Smooth muscle cell (in vitro differentiated cells): ENCODE results near the gene CD207. TPM values are rescaled to one million over a fixed set of nuclear protein-coding genes. Genes with fewer than 3 reads are reported as not detected.

Source experiments
- DNase-seq: peaks from one replicate; lab custom pipeline; 2025; ENCODE audit not compliant: unreplicated experiment; lab: John Stamatoyannopoulos, UW
- H2AFZ ChIP-seq: fragments of 200-600 bp; sonication (generic); 2 replicates; pipeline ENCODE4 v1.6.0; 2016; ENCODE audit warnings: antibody characterized with exemption, low read depth, mild to moderate bottlenecking
- H3F3A ChIP-seq: fragments of 200-600 bp; sonication (generic); 2 replicates; pipeline ENCODE4 v1.6.0; 2017; ENCODE audit warnings: antibody characterized with exemption, low read depth
- H3K27ac ChIP-seq: fragments of 200-600 bp; sonication (generic); 2 replicates; pipeline ENCODE4 v1.5.1; 2016; ENCODE audit warnings: low read depth, mild to moderate bottlenecking
- H3K27me3 ChIP-seq: fragments of 200-600 bp; sonication (generic); 2 replicates; pipeline ENCODE4 v1.6.1; 2016; ENCODE audit warnings: low read depth, mild to moderate bottlenecking
- H3K36me3 ChIP-seq: fragments of 200-600 bp; sonication (generic); 2 replicates; pipeline ENCODE4 v1.5.1; 2016; ENCODE audit warnings: low read depth
- H3K4me1 ChIP-seq: fragments of 200-600 bp; sonication (generic); 2 replicates; pipeline ENCODE4 v1.5.1; 2016; ENCODE audit warnings: low read depth
- H3K4me2 ChIP-seq: fragments of 200-600 bp; sonication (generic); 2 replicates; pipeline ENCODE4 v1.6.0; 2016; ENCODE audit warnings: mild to moderate bottlenecking
- H3K4me3 ChIP-seq: fragments of 200-600 bp; sonication (generic); 2 replicates; pipeline ENCODE4 v1.5.1; 2016; ENCODE audit warnings: mild to moderate bottlenecking
- H3K79me2 ChIP-seq: fragments of 200-600 bp; sonication (generic); 2 replicates; pipeline ENCODE4 v1.6.0; 2016; ENCODE audit warnings: low read depth, mild to moderate bottlenecking
- H3K9ac ChIP-seq: fragments of 200-600 bp; sonication (generic); 2 replicates; pipeline ENCODE4 v1.6.0; 2016; ENCODE audit warnings: low read depth
- H3K9me3 ChIP-seq: fragments of 200-600 bp; sonication (generic); replicated peaks from 2 replicates; pipeline ENCODE4 v1.5.1; 2016; ENCODE audit warnings: low read depth
- H4K20me1 ChIP-seq: fragments of 200-600 bp; sonication (generic); 2 replicates; pipeline ENCODE4 v1.6.0; 2016; ENCODE audit warnings: low read depth
- CTCF ChIP-seq: fragments of 200-600 bp; sonication (generic); IDR thresholded peaks from 2 replicates; pipeline ENCODE4 v1.5.1; 2017; ENCODE audit warnings: borderline replicate concordance, mild to moderate bottlenecking, antibody characterized with exemption; ENCODE audit not compliant: insufficient read depth, poor library complexity, severe bottlenecking
- WGBS: methylation state at CpG from one replicate; pipeline ENCODE4 v1.1.7; 2016; ENCODE audit warnings: low lambda C conversion rate; 5-methylcytosine and 5-hydroxymethylcytosine counted together
- polyA plus RNA-seq: library from polyadenylated mRNA; unstranded; fragments of >200 nt; fragmentation: Nextera tagmentation; extraction: Ambion mirVana; gene quantifications from 2 replicates; pipeline ENCODE4 v1.2.1, GENCODE V29; 2016
- total RNA-seq: library from RNA; depleted of rRNA; stranded (reverse); fragments of >200 nt; gene quantifications from 2 replicates; pipeline ENCODE4 v1.2.3, GENCODE V29; 2014

CD207 gene
- total and polyA plus RNA-seq, 2 experiments from 2014 or later = not detected

- Histone ChIP-seq H3K4me3 (no peak overlapping the region), H3K4me2 (no peak overlapping the region), H3K9me3 (no peaks in the 10 kb centered on the region), H3K27ac (no peak overlapping the region), H3F3A (no peaks in the 10 kb centered on the region), H3K27me3 (peaks cover 59% of the 10 kb centered on the region), H2AFZ (no peak overlapping the region), H3K9ac (no peak overlapping the region), H3K4me1 (no peaks in the 10 kb centered on the region), H3K36me3 (no peaks in the 10 kb centered on the region), H3K79me2 (no peaks in the 10 kb centered on the region), H4K20me1 (no peaks in the 10 kb centered on the region)
- no peak for DNase-seq
- TF ChIP-seq CTCF = no peak
- 80% methylated on average over 3 of the region's 3 CpGs for WGBS
Measured at GRCh38 chr2:70817284-70817954, 18.2 kb downstream of the CD207 start.

- Histone ChIP-seq H2AFZ (no peak overlapping the region), H3K9me3 (no peaks in the 10 kb centered on the region), H3K27ac (no peak overlapping the region), H3K36me3 (no peaks in the 10 kb centered on the region), H3F3A (no peaks in the 10 kb centered on the region), H3K4me2 (no peak overlapping the region), H3K27me3 (peaks cover 63% of the 10 kb centered on the region), H3K79me2 (no peaks in the 10 kb centered on the region), H3K4me1 (no peaks in the 10 kb centered on the region), H4K20me1 (no peaks in the 10 kb centered on the region), H3K4me3 (no peak overlapping the region), H3K9ac (no peak overlapping the region)
- TF ChIP-seq CTCF = no peak
- WGBS = 68% methylated on average over 5 of the region's 5 CpGs
- no peak for DNase-seq
Measured at GRCh38 chr2:70816726-70817125, 18.9 kb downstream of the CD207 start.

GRCh38 chr2:70808983-70809958 lies 26.3 kb downstream of the CD207 start:
- Histone ChIP-seq H3K79me2 (no peaks in the 10 kb centered on the region), H3F3A (no peaks in the 10 kb centered on the region), H3K36me3 (no peaks in the 10 kb centered on the region), H3K4me1 (no peaks in the 10 kb centered on the region), H3K9ac (no peak overlapping the region), H2AFZ (no peak overlapping the region), H3K4me3 (no peak overlapping the region), H3K27ac (no peak overlapping the region), H3K4me2 (no peak overlapping the region), H3K27me3 (peaks cover 45% of the 10 kb centered on the region), H3K9me3 (no peaks in the 10 kb centered on the region), H4K20me1 (no peaks in the 10 kb centered on the region)
- WGBS = 93% methylated on average over 11 of the region's 12 CpGs
- DNase-seq = no peak
- TF ChIP-seq CTCF = no peak

GRCh38 chr2:70807828-70808118 lies 27.8 kb downstream of the CD207 start:
- Histone ChIP-seq H3K4me2 (no peak overlapping the region), H3K4me1 (no peaks in the 10 kb centered on the region), H3K4me3 (no peak overlapping the region), H3K9me3 (no peaks in the 10 kb centered on the region), H3K9ac (no peak overlapping the region), H3K27ac (no peak overlapping the region), H3K79me2 (no peaks in the 10 kb centered on the region), H4K20me1 (no peaks in the 10 kb centered on the region), H2AFZ (no peak overlapping the region), H3K36me3 (no peaks in the 10 kb centered on the region), H3K27me3 (peaks cover 41% of the 10 kb centered on the region), H3F3A (no peaks in the 10 kb centered on the region)
- TF ChIP-seq CTCF = no peak
- 88% methylated on average over 4 of the region's 4 CpGs for WGBS
- DNase-seq = no peak
